ENCODE data around the gene GAB2.

GAB2 gene

GRCh38 chr11:78188286-78189173, 229.1 kb downstream of the GAB2 start, which contains the start of the genes KCTD21 and USP35:
KCTD21 (minus strand) TSS chr11:78188626; CDS start chr11:78174554, 14,072 bp downstream.
USP35 (plus strand) TSS chr11:78188919; CDS start chr11:78196246, 7,327 bp downstream.
- H3K4me3 ChIP-seq (replicated peaks; ENCODE audit: low read depth, low read length), result peak within 1 kb of the TSS; percentile 79
- peak; percentile 89 for DNase-seq (ENCODE audit: extremely low read depth, low read depth)
- TF ChIP-seq, protein P1, sequence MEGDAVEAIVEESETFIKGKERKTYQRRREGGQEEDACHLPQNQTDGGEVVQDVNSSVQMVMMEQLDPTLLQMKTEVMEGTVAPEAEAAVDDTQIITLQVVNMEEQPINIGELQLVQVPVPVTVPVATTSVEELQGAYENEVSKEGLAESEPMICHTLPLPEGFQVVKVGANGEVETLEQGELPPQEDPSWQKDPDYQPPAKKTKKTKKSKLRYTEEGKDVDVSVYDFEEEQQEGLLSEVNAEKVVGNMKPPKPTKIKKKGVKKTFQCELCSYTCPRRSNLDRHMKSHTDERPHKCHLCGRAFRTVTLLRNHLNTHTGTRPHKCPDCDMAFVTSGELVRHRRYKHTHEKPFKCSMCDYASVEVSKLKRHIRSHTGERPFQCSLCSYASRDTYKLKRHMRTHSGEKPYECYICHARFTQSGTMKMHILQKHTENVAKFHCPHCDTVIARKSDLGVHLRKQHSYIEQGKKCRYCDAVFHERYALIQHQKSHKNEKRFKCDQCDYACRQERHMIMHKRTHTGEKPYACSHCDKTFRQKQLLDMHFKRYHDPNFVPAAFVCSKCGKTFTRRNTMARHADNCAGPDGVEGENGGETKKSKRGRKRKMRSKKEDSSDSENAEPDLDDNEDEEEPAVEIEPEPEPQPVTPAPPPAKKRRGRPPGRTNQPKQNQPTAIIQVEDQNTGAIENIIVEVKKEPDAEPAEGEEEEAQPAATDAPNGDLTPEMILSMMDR (IDR thresholded peaks at IDR 0.05; ENCODE audit: low read depth, low read length, missing control alignments), result no peak

DNA sequence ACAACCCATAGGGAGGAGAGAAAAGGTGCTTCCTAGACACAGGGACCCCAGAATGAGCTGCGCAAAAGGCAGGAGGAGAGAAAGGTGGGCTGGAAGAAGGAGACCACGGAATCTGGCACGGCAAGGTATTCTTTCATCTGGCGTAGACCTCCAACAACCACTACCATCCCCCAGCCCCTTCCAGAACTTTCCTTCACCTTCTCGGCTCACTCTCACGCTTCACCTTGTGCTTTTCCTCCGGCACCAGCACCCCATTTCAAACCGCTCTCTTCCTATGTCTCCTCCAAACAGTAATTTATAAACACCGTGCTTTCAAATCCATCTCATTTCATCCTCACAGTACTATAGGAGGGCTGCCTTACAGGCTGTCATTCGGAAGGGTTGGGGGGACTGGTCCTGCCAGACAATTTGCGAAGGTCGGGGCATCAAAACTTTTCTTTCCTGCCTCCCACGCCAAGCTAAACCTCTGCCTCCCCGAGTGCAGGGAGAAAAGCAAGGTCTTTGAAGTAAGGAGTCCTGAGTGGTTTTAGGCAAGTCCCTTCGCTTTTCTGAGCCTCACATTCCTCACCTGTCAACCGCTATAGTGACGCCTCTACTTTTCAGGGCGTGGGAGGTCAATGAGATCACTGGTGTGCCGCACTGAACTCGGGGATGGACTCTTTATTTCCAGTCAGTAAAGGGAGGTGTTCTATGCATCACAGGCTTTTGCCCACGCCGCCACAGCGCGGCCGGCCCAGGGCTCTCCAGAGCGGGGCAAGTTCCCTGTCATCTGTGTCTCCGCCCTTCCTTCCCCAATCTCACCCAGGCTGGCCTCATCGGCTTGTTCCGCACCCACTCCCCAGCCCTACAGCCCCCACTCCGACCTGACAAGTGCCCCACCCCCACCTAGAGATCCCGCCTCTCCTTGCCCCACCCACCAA, 230.0 kb downstream of the GAB2 start:
- peak overlapping the region; percentile 79 for H3K4me3 ChIP-seq (replicated peaks; ENCODE audit: low read depth, low read length)
- DNase-seq (ENCODE audit: extremely low read depth, low read depth), result no peak

GRCh38 chr11:78181185-78181584, 236.4 kb downstream of the GAB2 start:
- TF ChIP-seq, protein P1 (IDR thresholded peaks at IDR 0.05; ENCODE audit: low read depth, low read length, missing control alignments), result no peak
- no peak for DNase-seq (ENCODE audit: extremely low read depth, low read depth)
- no peak overlapping the region for H3K4me3 ChIP-seq (replicated peaks; ENCODE audit: low read depth, low read length)

More for the DNA sequence above, 230.0 kb downstream of the GAB2 start:
- TF ChIP-seq, protein P1 (IDR thresholded peaks at IDR 0.05; ENCODE audit: low read depth, low read length, missing control alignments), result no peak

DNA sequence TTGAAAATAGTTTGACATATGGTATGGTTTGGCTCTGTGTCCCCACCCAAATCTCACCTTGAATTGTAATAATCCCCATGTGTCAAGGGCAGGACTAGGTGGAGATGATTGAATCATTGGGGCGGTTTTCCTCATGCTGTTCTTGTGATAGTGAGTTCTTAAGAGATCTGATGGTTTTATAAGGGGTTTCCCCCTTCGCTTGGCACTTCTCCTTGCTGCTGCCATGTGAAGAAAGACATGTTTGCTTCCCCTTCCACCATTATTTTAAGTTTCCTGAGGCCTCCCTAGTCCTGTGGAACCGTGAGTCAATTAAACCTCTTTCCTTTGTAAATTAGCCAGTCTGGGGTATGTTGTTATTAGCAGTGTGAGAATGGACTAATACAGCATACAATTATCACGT, 236.9 kb downstream of the GAB2 start:
- no peak overlapping the region for H3K4me3 ChIP-seq (replicated peaks; ENCODE audit: low read depth, low read length)
- TF ChIP-seq, protein P1 (IDR thresholded peaks at IDR 0.05; ENCODE audit: low read depth, low read length, missing control alignments), result no peak
- no peak for DNase-seq (ENCODE audit: extremely low read depth, low read depth)

DNA sequence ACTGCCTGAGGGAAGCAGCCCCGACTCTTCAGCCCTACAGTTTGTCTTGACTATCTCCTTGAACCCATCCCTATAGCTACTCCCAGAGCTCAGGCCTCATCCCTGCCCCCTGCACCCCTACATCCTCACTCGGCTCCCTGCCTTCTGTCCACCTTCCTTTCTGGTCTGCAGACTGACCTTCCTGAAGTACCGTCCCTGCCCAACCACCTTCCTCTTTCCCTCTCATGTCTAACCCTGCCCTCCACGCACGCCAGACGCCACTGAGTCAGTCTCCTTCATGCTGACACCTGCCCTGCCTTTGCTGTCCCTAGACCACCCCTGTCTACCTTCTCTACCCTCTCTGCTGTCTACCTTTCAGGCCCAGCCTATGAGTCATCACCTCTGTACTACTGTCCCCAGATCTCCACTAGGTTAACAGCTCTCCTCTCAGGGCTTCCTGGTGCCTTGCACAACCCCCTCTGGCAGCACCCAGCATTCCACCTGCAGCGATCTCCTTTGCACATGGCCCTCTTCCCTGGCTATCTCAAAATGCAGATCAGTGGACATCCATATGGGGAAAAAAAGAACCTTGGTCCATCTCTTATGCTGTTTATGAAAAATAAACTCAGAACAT, 238.1 kb downstream of the GAB2 start:
- no peak overlapping the region for H3K4me3 ChIP-seq (replicated peaks; ENCODE audit: low read depth, low read length)
- no peak for DNase-seq (ENCODE audit: extremely low read depth, low read depth)
- TF ChIP-seq, protein P1 (IDR thresholded peaks at IDR 0.05; ENCODE audit: low read depth, low read length, missing control alignments), result no peak

DNA sequence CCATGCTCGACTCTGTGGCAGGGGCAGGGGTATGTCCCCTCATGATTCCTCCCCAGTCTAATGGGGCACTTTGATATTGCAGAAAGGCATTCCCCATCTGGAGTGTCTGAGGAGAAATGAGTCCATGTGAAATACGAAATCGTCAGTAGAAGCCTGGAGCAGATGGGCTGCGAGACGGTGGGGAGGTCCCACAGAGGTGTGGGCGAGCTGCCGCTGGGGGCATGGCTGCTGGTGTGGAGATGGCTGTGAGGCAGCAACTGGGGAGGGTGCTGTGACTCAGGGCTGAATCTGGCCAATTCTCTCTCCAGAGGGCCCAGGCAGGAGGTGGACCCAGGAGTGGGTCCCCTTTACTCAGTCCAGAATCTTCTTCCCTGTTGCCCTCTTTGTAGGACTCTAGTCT, 240.4 kb downstream of the GAB2 start:
- DNase-seq (ENCODE audit: extremely low read depth, low read depth), result no peak

More for the DNA sequence above, 240.4 kb downstream of the GAB2 start:
- TF ChIP-seq, protein P1 (IDR thresholded peaks at IDR 0.05; ENCODE audit: low read depth, low read length, missing control alignments), result no peak
- H3K4me3 ChIP-seq (replicated peaks; ENCODE audit: low read depth, low read length), result no peak overlapping the region
